Osteoblast (primary cell): ENCODE measurements around the gene DNAH17. TPM values are rescaled to one million over a fixed set of nuclear protein-coding genes. Genes with fewer than 3 reads are reported as not detected.
A peak's percentile ranks its signal among the peaks of the same experiment; 100 is the strongest.

ENCODE experiments used
- DNase-seq: peaks from one replicate; pipeline ENCODE4 v3.0.0; 2011; ENCODE audit warnings: low spot score, mixed read lengths; ENCODE audit not compliant: insufficient read length; ENCODE audit errors: missing footprints
- H2AFZ ChIP-seq: 2 replicates; pipeline ENCODE4 v1.6.0; 2011; ENCODE audit warnings: mild to moderate bottlenecking, low read length
- H3K27ac ChIP-seq: 2 replicates; pipeline ENCODE4 v1.5.1; 2011; ENCODE audit warnings: mild to moderate bottlenecking, low read depth, low read length, moderate library complexity
- H3K27me3 ChIP-seq: 2 replicates; pipeline ENCODE4 v1.6.0; 2012; ENCODE audit warnings: mild to moderate bottlenecking, control low read depth, inconsistent platforms, low read length, moderate library complexity; ENCODE audit not compliant: insufficient read depth
- H3K36me3 ChIP-seq: 2 replicates; pipeline ENCODE4 v1.5.1; 2011; ENCODE audit warnings: mild to moderate bottlenecking, low read length, control low read depth, moderate library complexity; ENCODE audit not compliant: insufficient read depth
- H3K4me1 ChIP-seq: 2 replicates; pipeline ENCODE4 v1.5.1; 2011; ENCODE audit warnings: mild to moderate bottlenecking, low read length, control low read depth, moderate library complexity; ENCODE audit not compliant: insufficient read depth
- H3K4me2 ChIP-seq: 2 replicates; pipeline ENCODE4 v1.6.0; 2011; ENCODE audit warnings: mild to moderate bottlenecking, low read length; ENCODE audit not compliant: insufficient read depth
- H3K4me3 ChIP-seq: fragments of 200-600 bp; sonication (generic); 3 replicates; pipeline ENCODE4 v1.5.1; 2012; ENCODE audit warnings: mild to moderate bottlenecking, low read length, inconsistent platforms; ENCODE audit not compliant: insufficient read depth
- H3K79me2 ChIP-seq: 2 replicates; pipeline ENCODE4 v1.6.0; 2012; ENCODE audit warnings: mild to moderate bottlenecking, low read length, control low read depth, inconsistent platforms; ENCODE audit not compliant: insufficient read depth
- H3K9me3 ChIP-seq: 2 replicates; pipeline ENCODE4 v1.5.1; 2011; ENCODE audit warnings: low read depth, low read length, control low read depth
- H4K20me1 ChIP-seq: 2 replicates; pipeline ENCODE4 v1.6.0; 2012; ENCODE audit warnings: mild to moderate bottlenecking, low read length, control low read depth; ENCODE audit not compliant: insufficient read depth
- total RNA-seq: library from RNA; depleted of rRNA; stranded (reverse); fragments of >200 nt; gene quantifications from 2 replicates; pipeline ENCODE4 v1.2.3, GENCODE V29; 2012
- TF ChIP-seq, protein P1 (sequence below): IDR thresholded peaks from 2 replicates; pipeline ENCODE4 v1.5.1; 2011; ENCODE audit warnings: mild to moderate bottlenecking, low read depth, low read length, moderate library complexity; ENCODE audit errors: extremely low read depth

The DNAH17 gene
- total RNA-seq, 1 donor, result under 0.01 TPM

DNA sequence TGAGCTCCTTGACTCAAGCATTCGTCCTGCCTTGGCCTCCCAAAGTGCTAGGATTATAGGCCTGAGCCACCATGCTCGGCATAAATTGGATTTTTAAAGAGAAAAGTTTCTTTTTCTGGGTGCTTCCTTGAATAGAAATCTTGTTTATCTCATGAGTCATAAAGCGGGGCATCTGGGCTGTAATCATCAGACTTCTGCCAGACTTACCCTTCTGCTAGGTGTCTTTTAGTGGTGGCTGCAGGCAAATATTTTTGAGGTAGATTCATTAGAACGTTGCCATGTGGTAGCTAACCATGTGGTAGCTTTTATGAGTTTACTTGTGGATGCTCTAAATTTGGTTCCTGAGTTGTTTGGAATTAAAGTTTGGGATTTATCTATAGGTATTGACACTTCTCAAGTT lies 185.4 kb downstream of the DNAH17 start:
- peaks cover 37% of the 10 kb centered on the region for H3K4me1 ChIP-seq
- H3K4me3 ChIP-seq, result peak overlapping the region; percentile 27
- no peaks in the 10 kb centered on the region for H3K9me3 ChIP-seq
- peak overlapping the region; percentile 85 for H3K27ac ChIP-seq
- peaks cover 5% of the 10 kb centered on the region for H4K20me1 ChIP-seq
- TF ChIP-seq, protein P1, sequence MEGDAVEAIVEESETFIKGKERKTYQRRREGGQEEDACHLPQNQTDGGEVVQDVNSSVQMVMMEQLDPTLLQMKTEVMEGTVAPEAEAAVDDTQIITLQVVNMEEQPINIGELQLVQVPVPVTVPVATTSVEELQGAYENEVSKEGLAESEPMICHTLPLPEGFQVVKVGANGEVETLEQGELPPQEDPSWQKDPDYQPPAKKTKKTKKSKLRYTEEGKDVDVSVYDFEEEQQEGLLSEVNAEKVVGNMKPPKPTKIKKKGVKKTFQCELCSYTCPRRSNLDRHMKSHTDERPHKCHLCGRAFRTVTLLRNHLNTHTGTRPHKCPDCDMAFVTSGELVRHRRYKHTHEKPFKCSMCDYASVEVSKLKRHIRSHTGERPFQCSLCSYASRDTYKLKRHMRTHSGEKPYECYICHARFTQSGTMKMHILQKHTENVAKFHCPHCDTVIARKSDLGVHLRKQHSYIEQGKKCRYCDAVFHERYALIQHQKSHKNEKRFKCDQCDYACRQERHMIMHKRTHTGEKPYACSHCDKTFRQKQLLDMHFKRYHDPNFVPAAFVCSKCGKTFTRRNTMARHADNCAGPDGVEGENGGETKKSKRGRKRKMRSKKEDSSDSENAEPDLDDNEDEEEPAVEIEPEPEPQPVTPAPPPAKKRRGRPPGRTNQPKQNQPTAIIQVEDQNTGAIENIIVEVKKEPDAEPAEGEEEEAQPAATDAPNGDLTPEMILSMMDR, result no peak
- peaks cover 92% of the 10 kb centered on the region for H3K79me2 ChIP-seq
- no peaks in the 10 kb centered on the region for H3K27me3 ChIP-seq
- peaks cover 16% of the 10 kb centered on the region for H3K36me3 ChIP-seq
- peak overlapping the region; percentile 55 for H3K4me2 ChIP-seq
- DNase-seq, result peak; percentile 86
- no peak overlapping the region for H2AFZ ChIP-seq

DNA sequence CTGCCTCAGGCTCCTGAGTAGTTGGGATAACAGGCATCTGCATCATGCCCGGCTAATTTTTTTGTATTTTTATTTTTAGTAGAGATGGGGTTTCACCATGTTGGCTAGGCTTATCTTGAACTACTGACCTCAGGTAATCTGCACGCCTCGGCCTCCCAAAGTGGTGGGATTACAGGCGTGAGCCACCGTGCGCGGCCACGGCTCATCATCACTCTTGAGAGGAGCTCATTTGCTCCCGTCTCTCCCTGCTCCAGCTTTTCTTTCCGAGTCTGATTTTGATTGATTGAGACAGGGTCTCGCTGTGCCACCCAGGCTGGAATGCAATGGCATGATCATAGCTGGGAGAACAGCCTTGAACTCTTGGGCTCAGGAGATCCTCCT lies 186.2 kb downstream of the DNAH17 start:
- Histone ChIP-seq H3K79me2 (peaks cover 92% of the 10 kb centered on the region), H3K27ac (peak overlapping the region; percentile 85), H3K9me3 (no peaks in the 10 kb centered on the region), H4K20me1 (peaks cover 5% of the 10 kb centered on the region), H3K27me3 (no peaks in the 10 kb centered on the region), H3K4me2 (peak overlapping the region; percentile 55), H3K4me1 (peaks cover 42% of the 10 kb centered on the region), H2AFZ (no peak overlapping the region), H3K4me3 (no peak overlapping the region), H3K36me3 (peaks cover 16% of the 10 kb centered on the region)
- DNase-seq, result no peak
- TF ChIP-seq, protein P1, result no peak

DNA sequence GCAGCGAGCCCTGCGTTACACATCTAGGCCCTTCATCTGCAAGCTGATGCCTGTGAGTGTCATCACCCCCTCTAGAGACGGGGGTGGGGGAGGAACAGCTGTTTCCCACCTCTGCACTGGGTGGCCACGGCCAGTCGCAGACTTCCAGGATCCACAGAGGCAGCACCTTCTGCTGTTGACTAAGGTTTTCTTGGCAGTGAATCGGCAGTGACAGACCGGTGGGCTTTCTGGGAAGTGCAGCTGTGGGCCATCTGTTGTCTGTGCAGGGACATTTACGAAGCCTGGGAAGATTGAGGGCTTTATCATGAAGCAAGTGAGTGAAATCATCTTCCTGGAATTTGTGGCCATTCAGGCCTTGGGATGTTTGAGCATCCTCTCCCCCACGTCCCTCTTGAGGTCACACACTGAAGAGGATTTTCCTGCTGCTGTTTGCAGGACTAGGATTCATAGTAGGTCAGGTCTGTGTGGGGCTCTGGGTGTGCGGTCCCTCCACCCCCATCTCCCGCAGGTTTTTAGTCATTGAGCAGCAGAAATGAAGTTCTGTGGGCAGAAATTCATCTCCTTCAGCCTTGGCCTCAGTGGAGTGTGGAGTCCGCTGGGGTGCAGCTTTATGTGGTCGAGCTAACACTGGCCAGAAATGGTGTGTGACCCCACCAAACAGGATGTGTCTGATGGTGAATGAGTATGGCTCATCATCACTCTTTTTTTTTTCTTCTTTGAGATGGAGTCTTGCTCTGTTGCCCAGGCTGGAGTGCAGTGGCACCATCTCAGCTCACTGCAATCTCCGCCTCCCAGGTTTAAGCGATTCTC lies 186.8 kb downstream of the DNAH17 start:
- TF ChIP-seq, protein P1, result peak; percentile 34
- H3K27me3 ChIP-seq, result no peaks in the 10 kb centered on the region
- H2AFZ ChIP-seq, result no peak overlapping the region
- H3K79me2 ChIP-seq, result peaks cover 92% of the 10 kb centered on the region
- H3K4me2 ChIP-seq, result peak overlapping the region; percentile 35
- peak; percentile 90 for DNase-seq
- peaks cover 5% of the 10 kb centered on the region for H4K20me1 ChIP-seq
- H3K36me3 ChIP-seq, result peaks cover 15% of the 10 kb centered on the region
- H3K4me3 ChIP-seq, result peak overlapping the region; percentile 25
- no peaks in the 10 kb centered on the region for H3K9me3 ChIP-seq
- H3K4me1 ChIP-seq, result peaks cover 48% of the 10 kb centered on the region
- H3K27ac ChIP-seq, result peak overlapping the region; percentile 85
